Measurements from ENCODE around the gene VPS51. TPM values are rescaled to one million over a fixed set of nuclear protein-coding genes. Genes with fewer than 3 reads are reported as not detected.

The VPS51 gene
- total RNA-seq, 1 donor from 2014 or later, result 41.4 TPM

GRCh38 chr11:65150509-65151299, 54.7 kb downstream of the VPS51 start:
- TF ChIP-seq CTCF (IDR thresholded peaks at IDR 0.05; ENCODE audit: insufficient read depth, low read depth, low read length) (no peak), EZH2 (IDR thresholded peaks at IDR 0.05; ENCODE audit: insufficient read depth, low read length) (no peak)
- Mint-ChIP-seq H3K4me1 (ENCODE audit: low read depth, unreplicated experiment) (peaks cover 14% of the 10 kb centered on the region), H3K27ac (ENCODE audit: unreplicated experiment) (peak overlapping the region; percentile 28), H3K9me3 (ENCODE audit: unreplicated experiment) (no peaks in the 10 kb centered on the region), H3K36me3 (ENCODE audit: low read depth, unreplicated experiment) (no peaks in the 10 kb centered on the region), H3K4me3 (ENCODE audit: unreplicated experiment) (peak overlapping the region; percentile 55), H3K27me3 (ENCODE audit: low read depth, unreplicated experiment) (peaks cover 2% of the 10 kb centered on the region)
- no peaks in the 10 kb centered on the region for H3K9me3 ChIP-seq (ENCODE audit: insufficient read depth, low read depth, low read length)
- DNase-seq (ENCODE audit: low read depth) (peak; percentile 82), FAIRE-seq (no peak)
- H3K36me3 ChIP-seq (ENCODE audit: insufficient read depth, low read length), result no peaks in the 10 kb centered on the region
- H3K27ac ChIP-seq (ENCODE audit: low read depth, low read length), result peak overlapping the region; percentile 37
- peak overlapping the region; percentile 79 for H3K4me2 ChIP-seq (ENCODE audit: low read length)
- peak overlapping the region; percentile 16 for H2AFZ ChIP-seq (ENCODE audit: low read depth, low read length)
- no peaks in the 10 kb centered on the region for H4K20me1 ChIP-seq (ENCODE audit: insufficient read depth, low read length)
- H3K4me3 ChIP-seq (ENCODE audit: insufficient read depth, low read depth, low read length), result peak overlapping the region; percentile 1
- peak overlapping the region; percentile 42 for H3K9ac ChIP-seq (ENCODE audit: low read length)
- H3K27me3 ChIP-seq (ENCODE audit: insufficient read depth, low read length), result peaks cover 2% of the 10 kb centered on the region
- H3K4me1 ChIP-seq (ENCODE audit: insufficient read depth, low read length), result peaks cover 16% of the 10 kb centered on the region
- H3K79me2 ChIP-seq (ENCODE audit: insufficient read depth, low read length), result no peaks in the 10 kb centered on the region

GRCh38 chr11:65151331-65151899, 55.4 kb downstream of the VPS51 start:
- no peak overlapping the region for H3K9ac ChIP-seq (ENCODE audit: low read length)
- peak overlapping the region; percentile 79 for H3K4me2 ChIP-seq (ENCODE audit: low read length)
- no peak overlapping the region for H3K4me3 ChIP-seq (ENCODE audit: insufficient read depth, low read depth, low read length)
- TF ChIP-seq CTCF (IDR thresholded peaks at IDR 0.05; ENCODE audit: insufficient read depth, low read depth, low read length) (no peak), EZH2 (IDR thresholded peaks at IDR 0.05; ENCODE audit: insufficient read depth, low read length) (no peak)
- no peak overlapping the region for H2AFZ ChIP-seq (ENCODE audit: low read depth, low read length)
- Mint-ChIP-seq H3K4me1 (ENCODE audit: low read depth, unreplicated experiment) (peaks cover 14% of the 10 kb centered on the region), H3K27me3 (ENCODE audit: low read depth, unreplicated experiment) (peaks cover 2% of the 10 kb centered on the region), H3K9me3 (ENCODE audit: unreplicated experiment) (no peaks in the 10 kb centered on the region), H3K27ac (ENCODE audit: unreplicated experiment) (no peak overlapping the region), H3K36me3 (ENCODE audit: low read depth, unreplicated experiment) (no peaks in the 10 kb centered on the region), H3K4me3 (ENCODE audit: unreplicated experiment) (no peak overlapping the region)
- H3K27ac ChIP-seq (ENCODE audit: low read depth, low read length), result no peak overlapping the region
- H3K36me3 ChIP-seq (ENCODE audit: insufficient read depth, low read length), result no peaks in the 10 kb centered on the region
- H3K9me3 ChIP-seq (ENCODE audit: insufficient read depth, low read depth, low read length), result no peaks in the 10 kb centered on the region
- no peaks in the 10 kb centered on the region for H3K79me2 ChIP-seq (ENCODE audit: insufficient read depth, low read length)
- H3K4me1 ChIP-seq (ENCODE audit: insufficient read depth, low read length), result peaks cover 16% of the 10 kb centered on the region
- FAIRE-seq (no peak), DNase-seq (ENCODE audit: low read depth) (no peak)
- H4K20me1 ChIP-seq (ENCODE audit: insufficient read depth, low read length), result no peaks in the 10 kb centered on the region
- H3K27me3 ChIP-seq (ENCODE audit: insufficient read depth, low read length), result peaks cover 2% of the 10 kb centered on the region

- Histone ChIP-seq H3K4me2 (ENCODE audit: low read length) (no peak overlapping the region), H2AFZ (ENCODE audit: low read depth, low read length) (no peak overlapping the region), H3K4me3 (ENCODE audit: insufficient read depth, low read depth, low read length) (no peak overlapping the region), H3K9me3 (ENCODE audit: insufficient read depth, low read depth, low read length) (no peaks in the 10 kb centered on the region), H3K4me1 (ENCODE audit: insufficient read depth, low read length) (peaks cover 16% of the 10 kb centered on the region), H3K27me3 (ENCODE audit: insufficient read depth, low read length) (peaks cover 2% of the 10 kb centered on the region), H4K20me1 (ENCODE audit: insufficient read depth, low read length) (no peaks in the 10 kb centered on the region), H3K9ac (ENCODE audit: low read length) (no peak overlapping the region), H3K27ac (ENCODE audit: low read depth, low read length) (no peak overlapping the region), H3K79me2 (ENCODE audit: insufficient read depth, low read length) (no peaks in the 10 kb centered on the region), H3K36me3 (ENCODE audit: insufficient read depth, low read length) (no peaks in the 10 kb centered on the region)
- H3K4me3 Mint-ChIP-seq (ENCODE audit: unreplicated experiment), result no peak overlapping the region
- peaks cover 14% of the 10 kb centered on the region for H3K4me1 Mint-ChIP-seq (ENCODE audit: low read depth, unreplicated experiment)
- TF ChIP-seq CTCF (IDR thresholded peaks at IDR 0.05; ENCODE audit: insufficient read depth, low read depth, low read length) (no peak), EZH2 (IDR thresholded peaks at IDR 0.05; ENCODE audit: insufficient read depth, low read length) (no peak)
- H3K27me3 Mint-ChIP-seq (ENCODE audit: low read depth, unreplicated experiment), result peaks cover 2% of the 10 kb centered on the region
- H3K9me3 Mint-ChIP-seq (ENCODE audit: unreplicated experiment), result no peaks in the 10 kb centered on the region
- no peaks in the 10 kb centered on the region for H3K36me3 Mint-ChIP-seq (ENCODE audit: low read depth, unreplicated experiment)
- H3K27ac Mint-ChIP-seq (ENCODE audit: unreplicated experiment), result no peak overlapping the region
- FAIRE-seq (no peak), DNase-seq (ENCODE audit: low read depth) (no peak)
These were observed 56.1 kb downstream of the VPS51 start for GRCh38 chr11:65152122-65152521.
